HCT116 (cell line): ENCODE results near the gene ENPP4. TPM values are rescaled to one million over a fixed set of nuclear protein-coding genes. Genes with fewer than 3 reads are reported as not detected.

Experiments
- ATAC-seq: fragments of 200-7000 bp; cut with Tn5 transposase; 2 replicates; pipeline ENCODE4 v1.9.1; 2020; ENCODE audit warnings: mild to moderate bottlenecking, moderate library complexity
- BruUV-seq: library from RNA; stranded (reverse); fragments of 400-500 nt; replicated peaks from 2 replicates; lab custom pipeline; 2021; lab: Mats Ljungman, UMichigan
- CTCF ChIA-PET: fragments of 300-600 bp; sonication (Branson Sonifier 250); formaldehyde crosslinking; loops from one replicate; lab custom pipeline; 2021; ENCODE audit warnings: antibody characterized with exemption; lab: Charles Lee
- POLR2A ChIA-PET: fragments of 300-600, 350-600 bp; sonication (Branson Sonifier 250); formaldehyde crosslinking; loops from one replicate; lab custom pipeline; 2021; ENCODE audit warnings: antibody characterized with exemption; lab: Charles Lee
- RAD21 ChIA-PET, 2 experiments: fragments of 300-600 bp; sonication (Branson Sonifier 250); formaldehyde crosslinking; loops; one replicate each; lab custom pipeline; 2023; ENCODE audit warnings: low total read pairs in 2 of 2; ENCODE audit not compliant: uncharacterized antibody in 2 of 2, unreplicated experiment in 2 of 2, low non-redundant PET in 1 of 2; lab: Charles Lee
- DNase-seq: peaks from one replicate; pipeline ENCODE4 v3.0.0-alpha.2; 2010; ENCODE audit warnings: low read depth, low spot score
- H2AFZ ChIP-seq: fragments of 200-600 bp; shearing (Covaris generic), sonication (generic); 2 replicates; pipeline ENCODE4 v1.6.1; 2017; ENCODE audit warnings: low read depth, mixed run types, mixed read lengths, antibody characterized with exemption, low read length; ENCODE audit not compliant: poor library complexity, severe bottlenecking
- H3K27ac ChIP-seq: 2 replicates; pipeline ENCODE4 v1.5.1; 2012; ENCODE audit warnings: low read depth, low read length
- H3K27me3 ChIP-seq: fragments of 200-600 bp; sonication (generic); 2 replicates; pipeline ENCODE4 v1.6.1; 2016; ENCODE audit warnings: mixed run types, low read length, mixed read lengths; ENCODE audit not compliant: insufficient read depth
- H3K36me3 ChIP-seq, 2 experiments: fragments of 200-500 bp in 1 of 2; fragments of 200-600 bp in 1 of 2; sonication (Bioruptor generic) in 1 of 2; sonication (generic) in 1 of 2; 2 replicates each; pipeline versions ENCODE4 v1.5.1 to v1.6.1; 2014 to 2016; ENCODE audit warnings: low read length in 2 of 2, inconsistent platforms in 1 of 2, mixed read lengths in 1 of 2, mixed run types in 1 of 2; ENCODE audit not compliant: insufficient read depth in 2 of 2, control insufficient read depth in 1 of 2
- H3K4me1 ChIP-seq, 2 experiments: fragments of 200-600 bp in 1 of 2; sonication (generic) in 1 of 2; 2 replicates each; pipeline versions ENCODE4 v1.5.1 to v1.6.1; 2012 to 2017; ENCODE audit warnings: low read length in 2 of 2, inconsistent platforms in 1 of 2, mild to moderate bottlenecking in 1 of 2, mixed read lengths in 1 of 2, mixed run types in 1 of 2, moderate library complexity in 1 of 2; ENCODE audit not compliant: insufficient read depth in 2 of 2, control insufficient read depth in 1 of 2
- H3K4me2 ChIP-seq: fragments of 200-600 bp; sonication (generic); 2 replicates; pipeline ENCODE4 v1.6.1; 2017; ENCODE audit warnings: mixed run types, low read length, mixed read lengths
- H3K4me3 ChIP-seq, 2 experiments: fragments of 200-600 bp in 1 of 2; sonication (generic) in 1 of 2; replicated peaks in 1 of 2; 2 replicates each; pipeline ENCODE4 v1.5.1; 2011 to 2016; ENCODE audit warnings: low read length in 2 of 2, control low read depth in 1 of 2, low read depth in 1 of 2, mild to moderate bottlenecking in 1 of 2, mixed read lengths in 1 of 2, mixed run types in 1 of 2
- H3K79me2 ChIP-seq: fragments of 200-600 bp; sonication (generic); 2 replicates; pipeline ENCODE4 v1.6.1; 2017; ENCODE audit warnings: mild to moderate bottlenecking, mixed run types, low read length, moderate library complexity, mixed read lengths; ENCODE audit not compliant: insufficient read depth
- H3K9ac ChIP-seq: fragments of 200-600 bp; sonication (generic); 2 replicates; pipeline ENCODE4 v1.6.1; 2016; ENCODE audit warnings: low read length, mixed read lengths
- H3K9me2 ChIP-seq: fragments of 200-600 bp; sonication (generic), shearing (Covaris generic); 2 replicates; pipeline ENCODE4 v1.6.1; 2017; ENCODE audit warnings: mixed run types, mild to moderate bottlenecking, moderate library complexity; ENCODE audit not compliant: insufficient read depth
- H3K9me3 ChIP-seq, 2 experiments: fragments of 200-500 bp in 1 of 2; fragments of 200-600 bp in 1 of 2; sonication (Bioruptor generic) in 1 of 2; sonication (generic) in 1 of 2; 2 replicates each; pipeline ENCODE4 v1.6.1; 2014 to 2017; ENCODE audit warnings: low read length in 2 of 2, mixed read lengths in 2 of 2, inconsistent platforms in 1 of 2, low read depth in 1 of 2, mild to moderate bottlenecking in 1 of 2, mixed run types in 1 of 2, moderate library complexity in 1 of 2; ENCODE audit not compliant: control insufficient read depth in 1 of 2, insufficient read depth in 1 of 2
- H4K20me1 ChIP-seq: fragments of 200-600 bp; sonication (generic), shearing (Covaris generic); 2 replicates; pipeline ENCODE4 v1.6.1; 2017; ENCODE audit warnings: mixed run types, mild to moderate bottlenecking, moderate library complexity; ENCODE audit not compliant: insufficient read depth
- ATF3 ChIP-seq: IDR thresholded peaks from 2 replicates; pipeline ENCODE4 v1.6.1; 2012
- CTCF ChIP-seq, 3 experiments: fragments of 200-600 bp in 1 of 3; sonication (generic) in 1 of 3; IDR thresholded peaks in 2 of 3; conservative IDR thresholded peaks in 1 of 3; 2 replicates each; pipeline ENCODE4 v1.5.1; 2012 to 2017; ENCODE audit warnings: low read depth in 2 of 3, low read length in 2 of 3, antibody characterized with exemption in 1 of 3, borderline replicate concordance in 1 of 3, control low read depth in 1 of 3, mild to moderate bottlenecking in 1 of 3, mixed read lengths in 1 of 3, mixed run types in 1 of 3, moderate library complexity in 1 of 3; ENCODE audit not compliant: insufficient read depth in 1 of 3
- ELF1 ChIP-seq: IDR thresholded peaks from 2 replicates; pipeline ENCODE4 v1.6.1; 2012; ENCODE audit warnings: low read depth, borderline replicate concordance
- EZH2phosphoT487 ChIP-seq: fragments of 200-600 bp; IDR thresholded peaks from 2 replicates; pipeline ENCODE4 v1.6.1; 2018; ENCODE audit warnings: antibody characterized with exemption, borderline replicate concordance
- MAX ChIP-seq: IDR thresholded peaks from 2 replicates; pipeline ENCODE4 v1.6.1; 2012
- POLR2A ChIP-seq: IDR thresholded peaks from 2 replicates; pipeline ENCODE4 v1.7.0; 2011; ENCODE audit warnings: borderline replicate concordance; ENCODE audit not compliant: insufficient read depth, insufficient read length; ENCODE audit errors: extremely low read depth
- REST ChIP-seq: IDR thresholded peaks from 2 replicates; pipeline ENCODE4 v1.6.1; 2012; ENCODE audit warnings: low read depth
- SIN3A ChIP-seq: IDR thresholded peaks from 2 replicates; pipeline ENCODE4 v1.6.1; 2012; ENCODE audit warnings: low read depth
- ZFX ChIP-seq: fragments of 450-650 bp; IDR thresholded peaks from 2 replicates; pipeline ENCODE4 v1.6.1; 2017
- ZNF274 ChIP-seq: fragments of 200-500 bp; sonication (Bioruptor generic); IDR thresholded peaks from 2 replicates; pipeline ENCODE4 v1.6.1; 2014; ENCODE audit warnings: mild to moderate bottlenecking, low read depth, low read length, inconsistent platforms
- intact Hi-C: fragments of 100-400 bp; cut with micrococcal nuclease; formaldehyde crosslinking; loops from 2 replicates; pipeline ENCODE4 v1.10.0; 2022
- total RNA-seq: library from RNA; stranded (reverse); gene quantifications from one replicate; pipeline ENCODE4 v1.2.1, GENCODE V29; 2021; ENCODE audit not compliant: unreplicated experiment

ENPP4 gene
- total RNA-seq, 1 experiment from 2014 or later = 9.6 TPM

- Histone ChIP-seq H3K9me3 (no peaks in the 10 kb centered on the region), H3K27ac (no peak overlapping the region), H3K9me2 (no peaks in the 10 kb centered on the region), H3K4me2 (no peak overlapping the region), H3K4me3 (no peak overlapping the region), H3K79me2 (peaks cover 22% of the 10 kb centered on the region), H2AFZ (no peak overlapping the region), H4K20me1 (no peaks in the 10 kb centered on the region), H3K4me1 (peaks cover 3 to 4% of the 10 kb centered on the region in 2 experiments; a peak in 2 of 4 replicates), H3K36me3 (no peaks in the 10 kb centered on the region), H3K27me3 (no peaks in the 10 kb centered on the region), H3K9ac (no peak overlapping the region)
- no peak for DNase-seq
- no TSS peak for BruUV-seq
- intact Hi-C loops = no loop called here
- ChIA-PET POLR2A (no interaction called here), CTCF (no interaction called here), RAD21 (no interaction called here)
- no peak for ATAC-seq
- TF ChIP-seq ZNF274 = no peak
- no peak for TF ChIP-seq ATF3
- TF ChIP-seq ELF1 = no peak
- no peak for TF ChIP-seq EZH2phosphoT487
- TF ChIP-seq SIN3A = no peak
- TF ChIP-seq ZFX = no peak
- no peak for TF ChIP-seq REST
- TF ChIP-seq CTCF (IDR thresholded peaks at IDR 0.05 in 2 of 3, conservative IDR thresholded peaks at IDR 0.05 in 1 of 3; ENCODE audit: borderline replicate concordance in 1 of 3, insufficient read depth in 1 of 3, low read depth in 2 of 3, low read length in 2 of 3) = no peak
- no peak for TF ChIP-seq POLR2A
- TF ChIP-seq MAX = no peak
These were observed 4.4 kb downstream of the ENPP4 start for GRCh38 chr6:46134216-46134615.
